Neural cell (in vitro differentiated cells): ENCODE results near the gene CD58. TPM values are rescaled to one million over a fixed set of nuclear protein-coding genes. Genes with fewer than 3 reads are reported as not detected.
"Not testable (repeated sequence)": the region's sequence is repeated elsewhere in the genome, so short reads cannot be mapped to it uniquely, and the experiment has no call there.

Source experiments
- H2AFZ ChIP-seq: fragments of 200-600, 300-800 bp; sonication (generic), shearing (Covaris generic); 2 replicates; pipeline ENCODE4 v1.6.0; 2014; ENCODE audit warnings: low read depth, mild to moderate bottlenecking, antibody characterized with exemption, low read length, moderate library complexity
- H3F3A ChIP-seq: fragments of 200-600 bp; shearing (Covaris generic); 2 replicates; pipeline ENCODE4 v1.6.1; 2016; ENCODE audit warnings: mild to moderate bottlenecking, moderate library complexity, mixed read lengths, antibody characterized with exemption, low read length; ENCODE audit not compliant: insufficient read depth, poor library complexity, severe bottlenecking
- H3K27ac ChIP-seq: fragments of 200-600, 300-800 bp; sonication (generic), shearing (Covaris generic); 2 replicates; pipeline ENCODE4 v1.5.1; 2014; ENCODE audit warnings: mild to moderate bottlenecking, low read length, moderate library complexity
- H3K27me3 ChIP-seq: fragments of 300-800, 200-600 bp; sonication (generic), shearing (Covaris generic); 2 replicates; pipeline ENCODE4 v1.6.0; 2014; ENCODE audit warnings: mild to moderate bottlenecking, low read depth, low read length, moderate library complexity; ENCODE audit not compliant: insufficient read depth
- H3K36me3 ChIP-seq: fragments of 300-800, 200-600 bp; sonication (generic), shearing (Covaris generic); 2 replicates; pipeline ENCODE4 v1.5.1; 2014; ENCODE audit warnings: mild to moderate bottlenecking, antibody characterized with exemption, low read length, moderate library complexity; ENCODE audit not compliant: insufficient read depth
- H3K4me2 ChIP-seq: fragments of 300-800, 200-600 bp; sonication (generic), shearing (Covaris generic); 2 replicates; pipeline ENCODE4 v1.6.0; 2014; ENCODE audit warnings: mild to moderate bottlenecking, low read length
- H3K4me3 ChIP-seq: fragments of 300-800, 200-600 bp; sonication (generic), shearing (Covaris generic); 2 replicates; pipeline ENCODE4 v1.5.1; 2014; ENCODE audit warnings: mild to moderate bottlenecking, low read length, moderate library complexity
- H3K79me2 ChIP-seq: fragments of 200-600 bp; shearing (Covaris generic); replicated peaks from 2 replicates; pipeline ENCODE4 v1.6.0; 2014; ENCODE audit warnings: mild to moderate bottlenecking, low read length, moderate library complexity; ENCODE audit not compliant: insufficient read depth
- H3K9ac ChIP-seq: fragments of 300-800, 200-600 bp; sonication (generic), shearing (Covaris generic); 2 replicates; pipeline ENCODE4 v1.6.1; 2016; ENCODE audit warnings: mild to moderate bottlenecking, low read length, mixed read lengths
- H3K9me2 ChIP-seq: fragments of 200-600 bp; shearing (Covaris generic); 2 replicates; pipeline ENCODE4 v1.6.1; 2016; ENCODE audit warnings: mild to moderate bottlenecking, low read length, mixed read lengths; ENCODE audit not compliant: insufficient read depth
- H3K9me3 ChIP-seq: fragments of 200-600, 300-800 bp; sonication (generic), shearing (Covaris generic); 2 replicates; pipeline ENCODE4 v1.6.1; 2016; ENCODE audit warnings: mild to moderate bottlenecking, mixed run types, low read length, moderate library complexity, mixed read lengths
- H4K20me1 ChIP-seq: fragments of 200-600 bp; shearing (Covaris generic); 2 replicates; pipeline ENCODE4 v1.6.1; 2016; ENCODE audit warnings: mild to moderate bottlenecking, mixed run types; ENCODE audit not compliant: insufficient read depth
- EP300 ChIP-seq: fragments of 450-650 bp; conservative IDR thresholded peaks from 2 replicates; pipeline ENCODE4 v1.6.1; 2014; ENCODE audit warnings: antibody characterized with exemption, mild to moderate bottlenecking, moderate library complexity; ENCODE audit not compliant: poor library complexity, severe bottlenecking
- EZH2 ChIP-seq: fragments of 200-600, 300-800 bp; shearing (Covaris generic), sonication (generic); IDR thresholded peaks from 2 replicates; pipeline ENCODE4 v1.6.1; 2014; ENCODE audit warnings: antibody characterized with exemption, low read length, borderline replicate concordance, mild to moderate bottlenecking; ENCODE audit not compliant: insufficient read depth, poor library complexity, severe bottlenecking
- MXI1 ChIP-seq: fragments of 450-650 bp; conservative IDR thresholded peaks from 2 replicates; pipeline ENCODE4 v1.6.1; 2014; ENCODE audit warnings: antibody characterized with exemption, mild to moderate bottlenecking; ENCODE audit not compliant: poor library complexity, severe bottlenecking
- POLR2AphosphoS5 ChIP-seq: IDR thresholded peaks from 2 replicates; pipeline ENCODE4 v1.6.1; 2012
- RAD21 ChIP-seq: fragments of 450-650 bp; conservative IDR thresholded peaks from 2 replicates; pipeline ENCODE4 v1.6.1; 2014; ENCODE audit warnings: antibody characterized with exemption, mild to moderate bottlenecking, moderate library complexity
- SMC3 ChIP-seq: fragments of 450-650 bp; conservative IDR thresholded peaks from 2 replicates; pipeline ENCODE4 v1.6.1; 2014; ENCODE audit warnings: antibody characterized with exemption, mild to moderate bottlenecking, moderate library complexity; ENCODE audit not compliant: poor library complexity
- TAF1 ChIP-seq: IDR thresholded peaks from 2 replicates; pipeline ENCODE4 v1.6.1; 2012; ENCODE audit warnings: low read depth
- polyA minus RNA-seq: library from RNA; depleted of rRNA, polyadenylated mRNA; stranded (reverse); fragments of >200 nt; gene quantifications from 2 replicates; pipeline ENCODE4 v1.2.3, GENCODE V29; 2014
- polyA plus RNA-seq: library from polyadenylated mRNA; depleted of rRNA; stranded (reverse); fragments of >200 nt; gene quantifications from 2 replicates; pipeline ENCODE4 v1.2.3, GENCODE V29; 2014
- TF ChIP-seq, protein P1 (sequence below): IDR thresholded peaks from 2 replicates; pipeline ENCODE4 v1.6.1; 2012; ENCODE audit warnings: borderline replicate concordance
- TF ChIP-seq, protein P2 (sequence below): fragments of 450-650 bp; IDR thresholded peaks from 2 replicates; pipeline ENCODE4 v1.5.1; 2014; ENCODE audit warnings: antibody characterized with exemption, mild to moderate bottlenecking, moderate library complexity; ENCODE audit not compliant: poor library complexity, severe bottlenecking

CD58 gene, protein sequence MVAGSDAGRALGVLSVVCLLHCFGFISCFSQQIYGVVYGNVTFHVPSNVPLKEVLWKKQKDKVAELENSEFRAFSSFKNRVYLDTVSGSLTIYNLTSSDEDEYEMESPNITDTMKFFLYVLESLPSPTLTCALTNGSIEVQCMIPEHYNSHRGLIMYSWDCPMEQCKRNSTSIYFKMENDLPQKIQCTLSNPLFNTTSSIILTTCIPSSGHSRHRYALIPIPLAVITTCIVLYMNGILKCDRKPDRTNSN
- polyA plus RNA-seq (1.8 and 2.0 TPM in 2 replicates), polyA minus RNA-seq (1.0 and 1.5 TPM in 2 replicates)

DNA sequence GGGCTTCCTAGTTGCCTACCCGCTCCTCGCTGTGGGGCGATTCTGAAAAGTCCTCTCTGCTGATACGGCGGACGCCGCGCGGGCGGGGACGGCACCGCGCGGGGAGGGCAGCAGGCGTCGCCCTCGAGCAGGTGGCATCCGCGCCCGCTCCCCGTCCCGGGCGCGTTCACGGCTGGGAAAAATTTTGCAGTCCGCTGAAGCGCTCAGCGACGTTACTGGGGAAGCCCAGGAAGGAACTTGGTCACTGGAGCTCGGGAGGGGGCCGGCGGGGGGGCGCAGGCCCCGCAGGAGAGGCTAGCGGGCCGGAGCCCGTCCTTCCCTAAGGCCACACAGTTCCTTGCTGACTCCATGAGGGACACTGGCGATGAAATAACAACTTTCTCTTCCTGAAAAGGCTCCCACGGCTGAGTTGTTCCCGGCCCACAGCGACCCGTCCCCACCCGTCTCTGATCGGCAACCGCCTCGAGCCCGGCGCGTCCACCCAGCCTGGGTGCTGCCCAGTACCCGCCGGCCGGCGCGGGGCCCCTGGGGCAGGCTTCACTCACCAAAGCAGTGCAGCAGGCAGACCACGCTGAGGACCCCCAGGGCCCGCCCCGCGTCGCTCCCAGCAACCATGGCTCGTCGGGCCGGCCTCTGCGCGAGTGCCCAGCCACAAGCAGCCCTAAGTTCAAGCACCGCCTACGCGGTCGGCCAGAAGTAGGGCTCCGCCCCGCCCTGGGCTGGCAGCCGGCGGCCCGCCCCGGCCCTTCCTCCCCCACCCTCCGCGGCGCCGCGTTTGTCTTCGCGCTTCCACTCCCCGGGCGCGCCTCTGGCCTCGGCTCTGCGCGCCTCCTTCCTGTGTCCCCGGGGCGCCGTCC, at the start of gene CD58:
TSS of gene CD58 (minus strand) at position 669 of the 857 bp plus-strand sequence. CDS start at position 615, 54 bp downstream.
- H4K20me1 ChIP-seq: no peaks in the 10 kb centered on the region
- no peak within 1 kb of the TSS for H2AFZ ChIP-seq
- H3K4me3 ChIP-seq: peak within 1 kb of the TSS; percentile 86
- H3F3A ChIP-seq: no peaks in the 10 kb centered on the region
- TF ChIP-seq EP300 (no peak), MXI1 (peak; percentile 32), TAF1 (no peak), RAD21 (peak; percentile 60), SMC3 (peak; percentile 71), EZH2 (no peak), POLR2AphosphoS5 (no peak)
- TF ChIP-seq, protein P1, sequence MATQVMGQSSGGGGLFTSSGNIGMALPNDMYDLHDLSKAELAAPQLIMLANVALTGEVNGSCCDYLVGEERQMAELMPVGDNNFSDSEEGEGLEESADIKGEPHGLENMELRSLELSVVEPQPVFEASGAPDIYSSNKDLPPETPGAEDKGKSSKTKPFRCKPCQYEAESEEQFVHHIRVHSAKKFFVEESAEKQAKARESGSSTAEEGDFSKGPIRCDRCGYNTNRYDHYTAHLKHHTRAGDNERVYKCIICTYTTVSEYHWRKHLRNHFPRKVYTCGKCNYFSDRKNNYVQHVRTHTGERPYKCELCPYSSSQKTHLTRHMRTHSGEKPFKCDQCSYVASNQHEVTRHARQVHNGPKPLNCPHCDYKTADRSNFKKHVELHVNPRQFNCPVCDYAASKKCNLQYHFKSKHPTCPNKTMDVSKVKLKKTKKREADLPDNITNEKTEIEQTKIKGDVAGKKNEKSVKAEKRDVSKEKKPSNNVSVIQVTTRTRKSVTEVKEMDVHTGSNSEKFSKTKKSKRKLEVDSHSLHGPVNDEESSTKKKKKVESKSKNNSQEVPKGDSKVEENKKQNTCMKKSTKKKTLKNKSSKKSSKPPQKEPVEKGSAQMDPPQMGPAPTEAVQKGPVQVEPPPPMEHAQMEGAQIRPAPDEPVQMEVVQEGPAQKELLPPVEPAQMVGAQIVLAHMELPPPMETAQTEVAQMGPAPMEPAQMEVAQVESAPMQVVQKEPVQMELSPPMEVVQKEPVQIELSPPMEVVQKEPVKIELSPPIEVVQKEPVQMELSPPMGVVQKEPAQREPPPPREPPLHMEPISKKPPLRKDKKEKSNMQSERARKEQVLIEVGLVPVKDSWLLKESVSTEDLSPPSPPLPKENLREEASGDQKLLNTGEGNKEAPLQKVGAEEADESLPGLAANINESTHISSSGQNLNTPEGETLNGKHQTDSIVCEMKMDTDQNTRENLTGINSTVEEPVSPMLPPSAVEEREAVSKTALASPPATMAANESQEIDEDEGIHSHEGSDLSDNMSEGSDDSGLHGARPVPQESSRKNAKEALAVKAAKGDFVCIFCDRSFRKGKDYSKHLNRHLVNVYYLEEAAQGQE: no peak
- TF ChIP-seq, protein P2, sequence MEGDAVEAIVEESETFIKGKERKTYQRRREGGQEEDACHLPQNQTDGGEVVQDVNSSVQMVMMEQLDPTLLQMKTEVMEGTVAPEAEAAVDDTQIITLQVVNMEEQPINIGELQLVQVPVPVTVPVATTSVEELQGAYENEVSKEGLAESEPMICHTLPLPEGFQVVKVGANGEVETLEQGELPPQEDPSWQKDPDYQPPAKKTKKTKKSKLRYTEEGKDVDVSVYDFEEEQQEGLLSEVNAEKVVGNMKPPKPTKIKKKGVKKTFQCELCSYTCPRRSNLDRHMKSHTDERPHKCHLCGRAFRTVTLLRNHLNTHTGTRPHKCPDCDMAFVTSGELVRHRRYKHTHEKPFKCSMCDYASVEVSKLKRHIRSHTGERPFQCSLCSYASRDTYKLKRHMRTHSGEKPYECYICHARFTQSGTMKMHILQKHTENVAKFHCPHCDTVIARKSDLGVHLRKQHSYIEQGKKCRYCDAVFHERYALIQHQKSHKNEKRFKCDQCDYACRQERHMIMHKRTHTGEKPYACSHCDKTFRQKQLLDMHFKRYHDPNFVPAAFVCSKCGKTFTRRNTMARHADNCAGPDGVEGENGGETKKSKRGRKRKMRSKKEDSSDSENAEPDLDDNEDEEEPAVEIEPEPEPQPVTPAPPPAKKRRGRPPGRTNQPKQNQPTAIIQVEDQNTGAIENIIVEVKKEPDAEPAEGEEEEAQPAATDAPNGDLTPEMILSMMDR: peak; percentile 81
- H3K9me2 ChIP-seq: no peaks in the 10 kb centered on the region
- no peaks in the 10 kb centered on the region for H3K36me3 ChIP-seq
- H3K9ac ChIP-seq: peak within 1 kb of the TSS; percentile 47
- peaks cover 16% of the 10 kb centered on the region for H3K27me3 ChIP-seq
- H3K4me2 ChIP-seq: peak within 1 kb of the TSS; percentile 73
- H3K27ac ChIP-seq: no peak within 1 kb of the TSS
- no peaks in the 10 kb centered on the region for H3K79me2 ChIP-seq
- no peaks in the 10 kb centered on the region for H3K9me3 ChIP-seq

DNA sequence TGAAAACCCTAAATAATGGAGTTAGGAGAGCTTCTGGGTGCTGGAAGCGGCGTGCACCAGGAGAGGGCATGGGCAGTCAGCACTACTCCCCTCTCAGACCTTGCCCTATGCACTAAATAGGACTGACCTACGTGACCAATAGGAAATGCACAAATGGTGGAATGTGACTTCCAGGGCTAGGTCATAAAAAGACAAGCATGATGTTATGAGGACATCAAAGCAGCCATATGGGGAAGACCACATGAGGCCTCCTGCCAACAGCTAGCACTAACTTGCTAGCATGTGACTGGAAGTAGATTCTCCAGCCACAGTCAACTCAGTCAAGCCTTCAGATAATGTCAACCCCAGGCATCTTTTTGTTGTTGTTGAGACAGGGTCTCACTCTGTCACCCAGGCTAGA, 49.6 kb upstream of the CD58 start:
- not testable (repeated sequence) for H3F3A ChIP-seq, H3K79me2 ChIP-seq, H3K27ac ChIP-seq, H3K4me3 ChIP-seq, H3K9me2 ChIP-seq, H3K4me2 ChIP-seq, H3K9me3 ChIP-seq, H2AFZ ChIP-seq, H3K27me3 ChIP-seq, H3K36me3 ChIP-seq, H3K9ac ChIP-seq, H4K20me1 ChIP-seq

DNA sequence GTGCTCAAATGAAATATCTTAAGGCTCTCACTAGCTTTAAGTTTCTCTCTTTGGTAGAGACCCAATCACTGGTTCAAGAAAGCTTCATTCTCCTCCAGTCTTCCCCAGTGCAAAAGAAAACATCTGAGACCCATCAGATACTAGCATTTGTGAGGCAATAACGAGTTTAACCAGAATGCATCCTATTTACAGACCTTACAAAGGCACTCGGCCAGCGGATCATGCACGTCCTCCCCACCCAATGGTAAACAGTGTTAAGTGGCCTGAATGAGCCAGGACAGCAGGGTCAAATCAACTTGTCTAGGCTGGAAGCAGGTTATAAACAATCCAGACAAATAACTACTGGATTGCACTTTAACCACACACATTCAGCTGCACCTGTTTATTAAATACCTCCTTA, 48.3 kb upstream of the CD58 start:
- H3K9me3 ChIP-seq, H3K4me2 ChIP-seq, H3K36me3 ChIP-seq, H3K9me2 ChIP-seq, H3K79me2 ChIP-seq, H4K20me1 ChIP-seq, H3K27ac ChIP-seq, H3K4me3 ChIP-seq, H2AFZ ChIP-seq, H3K27me3 ChIP-seq, H3K9ac ChIP-seq, H3F3A ChIP-seq: not testable (repeated sequence)

DNA sequence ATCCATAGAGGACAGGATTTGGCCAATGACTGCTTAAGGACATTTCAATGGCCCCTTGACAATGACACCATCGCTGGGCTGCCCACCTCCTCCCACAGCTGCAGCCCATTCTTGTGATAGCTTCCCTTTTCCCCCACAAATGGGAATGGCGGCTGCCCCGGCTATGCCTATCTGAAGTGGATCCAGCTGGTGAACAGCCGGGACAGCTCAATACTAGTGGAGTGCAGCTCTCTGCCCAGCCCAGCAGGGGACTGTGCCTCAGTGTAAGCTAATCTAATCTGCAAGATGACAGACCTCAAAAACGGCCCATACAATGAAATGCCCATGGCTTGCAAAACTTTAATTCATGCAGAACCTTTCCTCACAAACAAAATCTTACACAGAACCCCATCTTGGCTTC, 47.0 kb upstream of the CD58 start:
- H3K36me3 ChIP-seq, H3K79me2 ChIP-seq, H3K9ac ChIP-seq, H3K9me2 ChIP-seq, H3K9me3 ChIP-seq, H2AFZ ChIP-seq, H3K27ac ChIP-seq, H3K4me3 ChIP-seq, H4K20me1 ChIP-seq, H3F3A ChIP-seq, H3K4me2 ChIP-seq, H3K27me3 ChIP-seq: not testable (repeated sequence)

DNA sequence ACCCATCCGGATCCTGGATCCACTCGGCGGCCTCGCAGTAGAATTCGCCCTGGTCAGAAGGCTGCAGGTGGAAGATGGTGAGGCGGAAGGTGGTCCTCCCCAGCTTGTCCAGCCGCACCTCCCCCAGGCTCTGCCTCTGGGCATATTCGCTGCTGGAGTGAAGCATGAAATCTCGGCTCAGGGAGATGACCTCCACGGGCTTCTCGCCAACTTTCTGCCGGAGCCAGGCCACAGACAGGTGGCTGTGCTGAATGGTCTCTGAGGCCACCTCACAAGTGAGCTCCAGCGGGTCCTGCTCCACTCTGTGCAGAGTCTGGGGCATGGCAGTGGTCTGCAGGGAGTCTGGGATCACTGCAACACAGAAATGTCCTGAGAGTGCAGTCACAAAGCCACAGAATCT, 43.0 kb upstream of the CD58 start:
- H3K9me3 ChIP-seq, H3F3A ChIP-seq, H3K27ac ChIP-seq, H3K27me3 ChIP-seq, H4K20me1 ChIP-seq, H3K79me2 ChIP-seq, H2AFZ ChIP-seq, H3K9me2 ChIP-seq, H3K4me2 ChIP-seq, H3K4me3 ChIP-seq, H3K9ac ChIP-seq, H3K36me3 ChIP-seq: not testable (repeated sequence)
